Measurements from ENCODE around the gene PHEX. TPM values are rescaled to one million over a fixed set of nuclear protein-coding genes. Genes with fewer than 3 reads are reported as not detected.

Gene PHEX
- total RNA-seq, 2 donors from 2014 or later: 0.56 TPM; not detected in 1

DNA sequence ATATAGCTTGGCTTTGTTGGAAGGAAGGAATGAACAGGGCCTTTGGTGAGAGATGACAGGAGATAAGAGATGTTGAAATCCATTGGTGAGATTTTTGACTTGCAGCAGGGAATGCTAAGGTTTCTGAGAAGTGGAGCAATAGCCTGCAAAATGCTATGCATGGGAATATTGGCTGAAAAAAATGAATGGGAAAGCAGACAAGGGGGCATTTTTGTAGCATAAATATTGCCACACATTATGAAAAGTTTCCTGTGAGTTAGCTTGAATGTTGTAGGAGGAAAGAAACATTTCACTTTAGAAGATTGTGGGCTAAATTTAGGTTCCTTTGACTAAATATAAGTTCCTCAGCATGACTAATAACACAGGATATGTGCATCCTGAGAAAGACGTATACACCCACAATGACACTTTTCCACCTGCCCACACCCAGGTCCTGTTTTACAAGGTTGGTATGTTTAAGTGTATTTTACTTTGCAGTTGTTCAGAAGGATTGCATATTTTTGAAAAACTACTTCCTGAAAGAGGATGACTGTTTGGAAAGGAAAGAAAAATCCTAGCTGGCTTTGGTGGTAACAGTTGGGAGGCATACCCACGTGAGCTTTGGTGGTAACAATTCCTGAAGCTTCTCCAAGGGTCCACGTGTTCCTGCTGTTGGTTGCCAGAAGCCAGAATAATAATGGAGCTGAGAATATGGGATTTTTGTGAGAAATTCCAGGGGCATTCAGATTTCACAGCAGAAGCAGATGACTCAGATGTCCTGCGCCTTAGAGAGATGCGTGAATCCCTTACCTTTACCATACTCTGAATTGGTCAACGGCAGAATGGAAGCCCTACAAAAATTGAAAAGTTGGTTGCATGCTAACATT is 28.5 kb downstream of the PHEX start:
- no peaks in the 10 kb centered on the region for H3K9me3 ChIP-seq
- no peak for DNase-seq
- intact Hi-C loops (cut with DNase I): no loop called here

GRCh38 chrX:22063284-22063683 is 31.2 kb downstream of the PHEX start:
- Histone ChIP-seq H3K27ac (no peak overlapping the region), H3K9me3 (no peaks in the 10 kb centered on the region), H3K9ac (ENCODE audit: low read depth in 2 of 2, low read length in 2 of 2) (no peak overlapping the region), H3K4me1 (no peaks in the 10 kb centered on the region), H3K27me3 (no peaks in the 10 kb centered on the region), H3K36me3 (no peaks in the 10 kb centered on the region), H3K4me3 (no peak overlapping the region)
- no peak for DNase-seq
- TF ChIP-seq, protein P1, sequence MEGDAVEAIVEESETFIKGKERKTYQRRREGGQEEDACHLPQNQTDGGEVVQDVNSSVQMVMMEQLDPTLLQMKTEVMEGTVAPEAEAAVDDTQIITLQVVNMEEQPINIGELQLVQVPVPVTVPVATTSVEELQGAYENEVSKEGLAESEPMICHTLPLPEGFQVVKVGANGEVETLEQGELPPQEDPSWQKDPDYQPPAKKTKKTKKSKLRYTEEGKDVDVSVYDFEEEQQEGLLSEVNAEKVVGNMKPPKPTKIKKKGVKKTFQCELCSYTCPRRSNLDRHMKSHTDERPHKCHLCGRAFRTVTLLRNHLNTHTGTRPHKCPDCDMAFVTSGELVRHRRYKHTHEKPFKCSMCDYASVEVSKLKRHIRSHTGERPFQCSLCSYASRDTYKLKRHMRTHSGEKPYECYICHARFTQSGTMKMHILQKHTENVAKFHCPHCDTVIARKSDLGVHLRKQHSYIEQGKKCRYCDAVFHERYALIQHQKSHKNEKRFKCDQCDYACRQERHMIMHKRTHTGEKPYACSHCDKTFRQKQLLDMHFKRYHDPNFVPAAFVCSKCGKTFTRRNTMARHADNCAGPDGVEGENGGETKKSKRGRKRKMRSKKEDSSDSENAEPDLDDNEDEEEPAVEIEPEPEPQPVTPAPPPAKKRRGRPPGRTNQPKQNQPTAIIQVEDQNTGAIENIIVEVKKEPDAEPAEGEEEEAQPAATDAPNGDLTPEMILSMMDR (IDR thresholded peaks at IDR 0.05): no peak
- intact Hi-C loops (cut with DNase I): no loop called here

More for the DNA sequence above, 28.5 kb downstream of the PHEX start:
- H3K36me3 ChIP-seq: no peaks in the 10 kb centered on the region
- TF ChIP-seq, protein P1 (IDR thresholded peaks at IDR 0.05): no peak
- no peak overlapping the region for H3K9ac ChIP-seq (ENCODE audit: low read depth in 2 of 2, low read length in 2 of 2)
- H3K27ac ChIP-seq: no peak overlapping the region
- no peaks in the 10 kb centered on the region for H3K27me3 ChIP-seq
- H3K4me1 ChIP-seq: no peaks in the 10 kb centered on the region
- H3K4me3 ChIP-seq: no peak overlapping the region

- Histone ChIP-seq H3K4me3 (no peak overlapping the region), H3K9me3 (no peaks in the 10 kb centered on the region), H3K36me3 (no peaks in the 10 kb centered on the region), H3K27ac (no peak overlapping the region), H3K4me1 (no peaks in the 10 kb centered on the region), H3K27me3 (no peaks in the 10 kb centered on the region), H3K9ac (ENCODE audit: low read depth in 2 of 2, low read length in 2 of 2) (no peak overlapping the region)
- intact Hi-C loops (cut with DNase I): no loop called here
- TF ChIP-seq, protein P1 (IDR thresholded peaks at IDR 0.05): no peak
- DNase-seq: no peak
Observed at GRCh38 chrX:22069586-22069985, 37.5 kb downstream of the PHEX start.

DNA sequence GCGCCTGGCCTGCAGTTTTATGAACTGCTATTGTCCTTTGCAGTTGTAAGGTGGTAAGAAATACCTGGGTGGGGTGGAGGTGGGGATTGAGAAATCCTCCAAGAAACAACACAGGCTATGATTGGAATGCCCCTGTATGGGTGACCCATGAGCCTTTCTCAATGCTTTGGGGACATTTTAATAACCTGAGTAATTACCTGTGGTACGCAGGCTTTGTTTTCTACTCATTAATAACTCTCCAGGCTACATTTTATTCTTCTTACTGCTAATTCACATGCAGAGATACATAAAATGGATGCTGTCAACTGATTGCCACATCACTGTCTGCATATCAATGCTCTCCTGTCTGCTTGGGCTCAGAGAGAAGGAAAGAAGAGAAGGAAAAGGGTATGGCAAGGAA is 41.8 kb downstream of the PHEX start:
- Histone ChIP-seq H3K36me3 (no peaks in the 10 kb centered on the region), H3K4me1 (no peaks in the 10 kb centered on the region), H3K9me3 (no peaks in the 10 kb centered on the region), H3K27me3 (no peaks in the 10 kb centered on the region), H3K27ac (no peak overlapping the region), H3K4me3 (no peak overlapping the region), H3K9ac (ENCODE audit: low read depth in 2 of 2, low read length in 2 of 2) (no peak overlapping the region)
- no peak for DNase-seq
- TF ChIP-seq, protein P1 (IDR thresholded peaks at IDR 0.05): no peak
- intact Hi-C loops (cut with DNase I): no loop called here

GRCh38 chrX:22078117-22078516 is 46.0 kb downstream of the PHEX start:
- TF ChIP-seq, protein P1 (IDR thresholded peaks at IDR 0.05): no peak
- no peak for DNase-seq
- Histone ChIP-seq H3K36me3 (no peaks in the 10 kb centered on the region), H3K27me3 (no peaks in the 10 kb centered on the region), H3K4me3 (no peak overlapping the region), H3K9ac (ENCODE audit: low read depth in 2 of 2, low read length in 2 of 2) (no peak overlapping the region), H3K4me1 (no peaks in the 10 kb centered on the region), H3K9me3 (no peaks in the 10 kb centered on the region), H3K27ac (no peak overlapping the region)
- intact Hi-C loops (cut with DNase I): no loop called here
